Neural cell (in vitro differentiated cells): ENCODE results near the gene ERBB3. TPM values are rescaled to one million over a fixed set of nuclear protein-coding genes. Genes with fewer than 3 reads are reported as not detected.

ENCODE experiments used
- H2AFZ ChIP-seq: fragments of 200-600, 300-800 bp; sonication (generic), shearing (Covaris generic); 2 replicates; pipeline ENCODE4 v1.6.0; 2014; ENCODE audit warnings: low read depth, mild to moderate bottlenecking, antibody characterized with exemption, low read length, moderate library complexity
- H3F3A ChIP-seq: fragments of 200-600 bp; shearing (Covaris generic); 2 replicates; pipeline ENCODE4 v1.6.1; 2016; ENCODE audit warnings: mild to moderate bottlenecking, moderate library complexity, mixed read lengths, antibody characterized with exemption, low read length; ENCODE audit not compliant: insufficient read depth, poor library complexity, severe bottlenecking
- H3K27ac ChIP-seq: fragments of 200-600, 300-800 bp; sonication (generic), shearing (Covaris generic); 2 replicates; pipeline ENCODE4 v1.5.1; 2014; ENCODE audit warnings: mild to moderate bottlenecking, low read length, moderate library complexity
- H3K27me3 ChIP-seq: fragments of 300-800, 200-600 bp; sonication (generic), shearing (Covaris generic); 2 replicates; pipeline ENCODE4 v1.6.0; 2014; ENCODE audit warnings: mild to moderate bottlenecking, low read depth, low read length, moderate library complexity; ENCODE audit not compliant: insufficient read depth
- H3K36me3 ChIP-seq: fragments of 300-800, 200-600 bp; sonication (generic), shearing (Covaris generic); 2 replicates; pipeline ENCODE4 v1.5.1; 2014; ENCODE audit warnings: mild to moderate bottlenecking, antibody characterized with exemption, low read length, moderate library complexity; ENCODE audit not compliant: insufficient read depth
- H3K4me2 ChIP-seq: fragments of 300-800, 200-600 bp; sonication (generic), shearing (Covaris generic); 2 replicates; pipeline ENCODE4 v1.6.0; 2014; ENCODE audit warnings: mild to moderate bottlenecking, low read length
- H3K4me3 ChIP-seq: fragments of 300-800, 200-600 bp; sonication (generic), shearing (Covaris generic); 2 replicates; pipeline ENCODE4 v1.5.1; 2014; ENCODE audit warnings: mild to moderate bottlenecking, low read length, moderate library complexity
- H3K79me2 ChIP-seq: fragments of 200-600 bp; shearing (Covaris generic); replicated peaks from 2 replicates; pipeline ENCODE4 v1.6.0; 2014; ENCODE audit warnings: mild to moderate bottlenecking, low read length, moderate library complexity; ENCODE audit not compliant: insufficient read depth
- H3K9ac ChIP-seq: fragments of 300-800, 200-600 bp; sonication (generic), shearing (Covaris generic); 2 replicates; pipeline ENCODE4 v1.6.1; 2016; ENCODE audit warnings: mild to moderate bottlenecking, low read length, mixed read lengths
- H3K9me2 ChIP-seq: fragments of 200-600 bp; shearing (Covaris generic); 2 replicates; pipeline ENCODE4 v1.6.1; 2016; ENCODE audit warnings: mild to moderate bottlenecking, low read length, mixed read lengths; ENCODE audit not compliant: insufficient read depth
- H3K9me3 ChIP-seq: fragments of 200-600, 300-800 bp; sonication (generic), shearing (Covaris generic); 2 replicates; pipeline ENCODE4 v1.6.1; 2016; ENCODE audit warnings: mild to moderate bottlenecking, mixed run types, low read length, moderate library complexity, mixed read lengths
- H4K20me1 ChIP-seq: fragments of 200-600 bp; shearing (Covaris generic); 2 replicates; pipeline ENCODE4 v1.6.1; 2016; ENCODE audit warnings: mild to moderate bottlenecking, mixed run types; ENCODE audit not compliant: insufficient read depth
- EP300 ChIP-seq: fragments of 450-650 bp; conservative IDR thresholded peaks from 2 replicates; pipeline ENCODE4 v1.6.1; 2014; ENCODE audit warnings: antibody characterized with exemption, mild to moderate bottlenecking, moderate library complexity; ENCODE audit not compliant: poor library complexity, severe bottlenecking
- EZH2 ChIP-seq: fragments of 200-600, 300-800 bp; shearing (Covaris generic), sonication (generic); IDR thresholded peaks from 2 replicates; pipeline ENCODE4 v1.6.1; 2014; ENCODE audit warnings: antibody characterized with exemption, low read length, borderline replicate concordance, mild to moderate bottlenecking; ENCODE audit not compliant: insufficient read depth, poor library complexity, severe bottlenecking
- MXI1 ChIP-seq: fragments of 450-650 bp; conservative IDR thresholded peaks from 2 replicates; pipeline ENCODE4 v1.6.1; 2014; ENCODE audit warnings: antibody characterized with exemption, mild to moderate bottlenecking; ENCODE audit not compliant: poor library complexity, severe bottlenecking
- POLR2AphosphoS5 ChIP-seq: IDR thresholded peaks from 2 replicates; pipeline ENCODE4 v1.6.1; 2012
- RAD21 ChIP-seq: fragments of 450-650 bp; conservative IDR thresholded peaks from 2 replicates; pipeline ENCODE4 v1.6.1; 2014; ENCODE audit warnings: antibody characterized with exemption, mild to moderate bottlenecking, moderate library complexity
- SMC3 ChIP-seq: fragments of 450-650 bp; conservative IDR thresholded peaks from 2 replicates; pipeline ENCODE4 v1.6.1; 2014; ENCODE audit warnings: antibody characterized with exemption, mild to moderate bottlenecking, moderate library complexity; ENCODE audit not compliant: poor library complexity
- TAF1 ChIP-seq: IDR thresholded peaks from 2 replicates; pipeline ENCODE4 v1.6.1; 2012; ENCODE audit warnings: low read depth
- polyA plus RNA-seq: library from polyadenylated mRNA; depleted of rRNA; stranded (reverse); fragments of >200 nt; gene quantifications from 2 replicates; pipeline ENCODE4 v1.2.3, GENCODE V29; 2014
- TF ChIP-seq, protein P1 (sequence below): fragments of 450-650 bp; IDR thresholded peaks from 2 replicates; pipeline ENCODE4 v1.5.1; 2014; ENCODE audit warnings: antibody characterized with exemption, mild to moderate bottlenecking, moderate library complexity; ENCODE audit not compliant: poor library complexity, severe bottlenecking
- TF ChIP-seq, protein P2 (sequence below): IDR thresholded peaks from 2 replicates; pipeline ENCODE4 v1.6.1; 2012; ENCODE audit warnings: borderline replicate concordance

The ERBB3 gene
- polyA plus RNA-seq, 1 donor from 2014 or later: 0.58 TPM

DNA sequence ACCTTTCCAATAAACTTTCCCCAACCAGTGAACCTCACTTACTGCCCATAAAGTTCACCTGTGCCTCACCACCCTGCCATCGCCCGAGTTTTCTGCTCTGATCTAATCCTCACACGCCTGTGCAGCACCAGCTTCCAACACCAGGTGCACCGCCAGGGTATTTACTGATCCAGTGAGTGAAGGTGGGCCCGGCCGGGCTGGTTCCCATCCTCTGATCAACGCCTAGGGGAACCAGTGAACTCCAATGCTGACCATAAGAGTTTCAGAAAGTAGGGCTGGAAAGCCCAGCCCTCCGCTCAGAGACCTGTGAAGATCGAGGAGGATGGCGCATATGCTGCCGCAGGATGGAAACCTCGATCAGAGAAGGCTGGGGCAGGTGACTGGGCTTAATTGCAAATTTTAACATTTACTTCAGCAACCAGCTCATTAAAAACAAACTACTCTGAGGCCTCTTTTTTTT is 71.7 kb downstream of the ERBB3 start:
- H3K79me2 ChIP-seq: peaks cover 14% of the 10 kb centered on the region
- peak overlapping the region; percentile 73 for H3K4me3 ChIP-seq
- H3K9me3 ChIP-seq: no peaks in the 10 kb centered on the region
- H3K9ac ChIP-seq: peak overlapping the region; percentile 80
- no peaks in the 10 kb centered on the region for H3K9me2 ChIP-seq
- H3K27ac ChIP-seq: peak overlapping the region; percentile 85
- H4K20me1 ChIP-seq: no peaks in the 10 kb centered on the region
- TF ChIP-seq EZH2: no peak
- TF ChIP-seq, protein P1, sequence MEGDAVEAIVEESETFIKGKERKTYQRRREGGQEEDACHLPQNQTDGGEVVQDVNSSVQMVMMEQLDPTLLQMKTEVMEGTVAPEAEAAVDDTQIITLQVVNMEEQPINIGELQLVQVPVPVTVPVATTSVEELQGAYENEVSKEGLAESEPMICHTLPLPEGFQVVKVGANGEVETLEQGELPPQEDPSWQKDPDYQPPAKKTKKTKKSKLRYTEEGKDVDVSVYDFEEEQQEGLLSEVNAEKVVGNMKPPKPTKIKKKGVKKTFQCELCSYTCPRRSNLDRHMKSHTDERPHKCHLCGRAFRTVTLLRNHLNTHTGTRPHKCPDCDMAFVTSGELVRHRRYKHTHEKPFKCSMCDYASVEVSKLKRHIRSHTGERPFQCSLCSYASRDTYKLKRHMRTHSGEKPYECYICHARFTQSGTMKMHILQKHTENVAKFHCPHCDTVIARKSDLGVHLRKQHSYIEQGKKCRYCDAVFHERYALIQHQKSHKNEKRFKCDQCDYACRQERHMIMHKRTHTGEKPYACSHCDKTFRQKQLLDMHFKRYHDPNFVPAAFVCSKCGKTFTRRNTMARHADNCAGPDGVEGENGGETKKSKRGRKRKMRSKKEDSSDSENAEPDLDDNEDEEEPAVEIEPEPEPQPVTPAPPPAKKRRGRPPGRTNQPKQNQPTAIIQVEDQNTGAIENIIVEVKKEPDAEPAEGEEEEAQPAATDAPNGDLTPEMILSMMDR: peak; percentile 54
- peak overlapping the region; percentile 78 for H3K4me2 ChIP-seq
- peaks cover 3% of the 10 kb centered on the region for H3F3A ChIP-seq
- no peaks in the 10 kb centered on the region for H3K36me3 ChIP-seq
- peak overlapping the region; percentile 94 for H2AFZ ChIP-seq
- no peaks in the 10 kb centered on the region for H3K27me3 ChIP-seq

DNA sequence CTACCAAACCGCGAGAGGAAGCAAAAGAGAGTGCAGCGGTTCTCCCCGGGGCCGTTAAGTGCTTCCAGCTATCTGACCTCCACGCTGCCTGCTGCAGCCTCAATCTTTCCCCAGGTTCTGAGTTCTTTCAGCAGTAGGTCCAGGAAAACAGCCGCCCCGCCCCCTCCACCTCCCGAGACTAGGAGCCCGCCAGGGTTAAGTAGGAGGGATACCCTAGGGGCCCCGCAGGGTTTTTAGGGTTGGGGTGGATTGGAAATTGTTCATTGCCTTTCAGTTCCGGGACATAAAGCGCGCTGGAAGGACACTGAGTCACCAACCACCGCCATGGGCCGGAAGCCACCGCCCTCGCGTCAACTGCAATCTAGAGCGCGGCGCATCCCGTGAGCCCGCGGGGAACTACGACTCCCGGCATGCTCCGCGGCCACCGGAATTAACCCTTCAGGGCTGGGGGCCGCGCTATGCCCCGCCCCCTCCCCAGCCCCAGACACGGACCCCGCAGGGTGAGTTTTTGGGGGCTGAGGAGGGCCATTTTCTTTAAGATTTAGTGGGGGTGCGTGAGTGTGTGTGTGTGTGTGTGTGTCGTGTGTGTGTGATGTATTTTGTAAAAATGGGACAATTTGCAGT is 72.3 kb downstream of the ERBB3 start, which contains the start of gene MYL6B:
TSS of gene MYL6B (plus strand) at position 456 of the 624 bp plus-strand sequence. CDS start 1,332 bp downstream, outside the sequence.
- Histone ChIP-seq H3K9me3 (no peaks in the 10 kb centered on the region), H2AFZ (peak within 1 kb of the TSS; percentile 94), H3K27me3 (no peaks in the 10 kb centered on the region), H3K4me2 (peak within 1 kb of the TSS; percentile 99), H3K4me3 (peak within 1 kb of the TSS; percentile 73), H3K9ac (peak within 1 kb of the TSS; percentile 80), H3K27ac (peak within 1 kb of the TSS; percentile 85), H3K36me3 (no peaks in the 10 kb centered on the region), H3K9me2 (no peaks in the 10 kb centered on the region), H3F3A (peaks cover 3% of the 10 kb centered on the region), H3K79me2 (peaks cover 14% of the 10 kb centered on the region), H4K20me1 (no peaks in the 10 kb centered on the region)
- TF ChIP-seq, protein P1: no peak
- TF ChIP-seq MXI1: peak; percentile 72
- TF ChIP-seq EP300: peak; percentile 49
- peak; percentile 44 for TF ChIP-seq TAF1
- peak; percentile 94 for TF ChIP-seq POLR2AphosphoS5
- TF ChIP-seq EZH2: no peak
- TF ChIP-seq, protein P2, sequence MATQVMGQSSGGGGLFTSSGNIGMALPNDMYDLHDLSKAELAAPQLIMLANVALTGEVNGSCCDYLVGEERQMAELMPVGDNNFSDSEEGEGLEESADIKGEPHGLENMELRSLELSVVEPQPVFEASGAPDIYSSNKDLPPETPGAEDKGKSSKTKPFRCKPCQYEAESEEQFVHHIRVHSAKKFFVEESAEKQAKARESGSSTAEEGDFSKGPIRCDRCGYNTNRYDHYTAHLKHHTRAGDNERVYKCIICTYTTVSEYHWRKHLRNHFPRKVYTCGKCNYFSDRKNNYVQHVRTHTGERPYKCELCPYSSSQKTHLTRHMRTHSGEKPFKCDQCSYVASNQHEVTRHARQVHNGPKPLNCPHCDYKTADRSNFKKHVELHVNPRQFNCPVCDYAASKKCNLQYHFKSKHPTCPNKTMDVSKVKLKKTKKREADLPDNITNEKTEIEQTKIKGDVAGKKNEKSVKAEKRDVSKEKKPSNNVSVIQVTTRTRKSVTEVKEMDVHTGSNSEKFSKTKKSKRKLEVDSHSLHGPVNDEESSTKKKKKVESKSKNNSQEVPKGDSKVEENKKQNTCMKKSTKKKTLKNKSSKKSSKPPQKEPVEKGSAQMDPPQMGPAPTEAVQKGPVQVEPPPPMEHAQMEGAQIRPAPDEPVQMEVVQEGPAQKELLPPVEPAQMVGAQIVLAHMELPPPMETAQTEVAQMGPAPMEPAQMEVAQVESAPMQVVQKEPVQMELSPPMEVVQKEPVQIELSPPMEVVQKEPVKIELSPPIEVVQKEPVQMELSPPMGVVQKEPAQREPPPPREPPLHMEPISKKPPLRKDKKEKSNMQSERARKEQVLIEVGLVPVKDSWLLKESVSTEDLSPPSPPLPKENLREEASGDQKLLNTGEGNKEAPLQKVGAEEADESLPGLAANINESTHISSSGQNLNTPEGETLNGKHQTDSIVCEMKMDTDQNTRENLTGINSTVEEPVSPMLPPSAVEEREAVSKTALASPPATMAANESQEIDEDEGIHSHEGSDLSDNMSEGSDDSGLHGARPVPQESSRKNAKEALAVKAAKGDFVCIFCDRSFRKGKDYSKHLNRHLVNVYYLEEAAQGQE: no peak
- TF ChIP-seq SMC3: peak; percentile 20
- TF ChIP-seq RAD21: no peak

Other genes starting within 250 kb of the ERBB3 start
- not detected in 2 replicates for gene MMP19, start 237.2 kb upstream of the ERBB3 start, polyA plus RNA-seq
- gene PYM1, start 152.3 kb upstream of the ERBB3 start, polyA plus RNA-seq: 45.7 and 49.3 TPM in 2 replicates
- 1.1 and 1.2 TPM in 2 replicates for gene DGKA, start 149.0 kb upstream of the ERBB3 start, polyA plus RNA-seq
- not detected in 2 replicates for gene PMEL, start 114.1 kb upstream of the ERBB3 start, polyA plus RNA-seq
- 2.3 and 2.6 TPM in 2 replicates for gene CDK2, start 113.3 kb upstream of the ERBB3 start, polyA plus RNA-seq
- gene RAB5B, start 106.1 kb upstream of the ERBB3 start, polyA plus RNA-seq: 39.6 and 43.9 TPM in 2 replicates
- gene SUOX, start 82.9 kb upstream of the ERBB3 start, polyA plus RNA-seq: 13.1 and 20.4 TPM in 2 replicates
- 4.8 and 5.0 TPM in 2 replicates for gene IKZF4, start 59.1 kb upstream of the ERBB3 start, polyA plus RNA-seq
- 598 and 686 TPM in 2 replicates for gene RPS26, start 38.2 kb upstream of the ERBB3 start, polyA plus RNA-seq
- gene PA2G4, start 24.4 kb downstream of the ERBB3 start, polyA plus RNA-seq: 109 and 115 TPM in 2 replicates
- 1,970 and 2,186 TPM in 2 replicates for gene RPL41, start 36.5 kb downstream of the ERBB3 start, polyA plus RNA-seq
- 6.7 and 11.3 TPM in 2 replicates for gene ZC3H10, start 38.1 kb downstream of the ERBB3 start, polyA plus RNA-seq
- 19.6 and 25.1 TPM in 2 replicates for gene ESYT1, start 48.1 kb downstream of the ERBB3 start, polyA plus RNA-seq
- gene MYL6B, start 72.4 kb downstream of the ERBB3 start, polyA plus RNA-seq: 369 and 376 TPM in 2 replicates
- gene MYL6, start 78.2 kb downstream of the ERBB3 start, polyA plus RNA-seq: 2,918 and 3,234 TPM in 2 replicates
- 85.6 and 93.2 TPM in 2 replicates for gene SMARCC2, start 109.3 kb downstream of the ERBB3 start, polyA plus RNA-seq
- gene RNF41, start 141.8 kb downstream of the ERBB3 start, polyA plus RNA-seq: 87.9 and 108 TPM in 2 replicates
- gene NABP2, start 144.2 kb downstream of the ERBB3 start, polyA plus RNA-seq: 54.3 and 79.1 TPM in 2 replicates
- gene SLC39A5, start 149.9 kb downstream of the ERBB3 start, polyA plus RNA-seq: 0.33 TPM in 1 of 2 replicates, not detected in the other
- gene ANKRD52, start 178.2 kb downstream of the ERBB3 start, polyA plus RNA-seq: 7.3 and 8.3 TPM in 2 replicates
- gene COQ10A, start 186.8 kb downstream of the ERBB3 start, polyA plus RNA-seq: 56.5 and 62.4 TPM in 2 replicates
- gene CS, start 220.2 kb downstream of the ERBB3 start, polyA plus RNA-seq: 65.7 and 101 TPM in 2 replicates
- 169 and 175 TPM in 2 replicates for gene CNPY2, start 235.8 kb downstream of the ERBB3 start, polyA plus RNA-seq